DOHH2 (cell line): ENCODE measurements around the gene SNX12.

Experiments
- H3F3A ChIP-seq: fragments of 200-600 bp; sonication (generic), shearing (Covaris generic); 2 replicates; pipeline ENCODE4 v1.6.0; 2016; ENCODE audit warnings: antibody characterized with exemption, mild to moderate bottlenecking; ENCODE audit not compliant: control insufficient read depth, insufficient read depth
- H3K27ac ChIP-seq: fragments of 200-600 bp; sonication (generic); 2 replicates; pipeline ENCODE4 v1.5.1; 2014; ENCODE audit warnings: low read depth, mild to moderate bottlenecking, low read length, moderate library complexity
- H3K27me3 ChIP-seq: fragments of 200-600 bp; sonication (generic); 2 replicates; pipeline ENCODE4 v1.6.1; 2014; ENCODE audit warnings: mild to moderate bottlenecking, low read length, mixed read lengths; ENCODE audit not compliant: control insufficient read depth
- H3K36me3 ChIP-seq: fragments of 200-600 bp; sonication (generic); 2 replicates; pipeline ENCODE4 v1.6.1; 2014; ENCODE audit warnings: mild to moderate bottlenecking, low read length, moderate library complexity, mixed read lengths; ENCODE audit not compliant: control insufficient read depth
- H3K4me1 ChIP-seq: fragments of 200-600 bp; sonication (generic); 2 replicates; pipeline ENCODE4 v1.6.1; 2014; ENCODE audit warnings: mild to moderate bottlenecking, low read length, mixed read lengths; ENCODE audit not compliant: control insufficient read depth
- H3K4me2 ChIP-seq: fragments of 200-600 bp; sonication (generic); 2 replicates; pipeline ENCODE4 v1.6.0; 2014; ENCODE audit warnings: mild to moderate bottlenecking, low read length, moderate library complexity
- H3K4me3 ChIP-seq: fragments of 200-600 bp; sonication (generic); 2 replicates; pipeline ENCODE4 v1.5.1; 2014; ENCODE audit warnings: mild to moderate bottlenecking, low read length, mixed read lengths
- H3K79me2 ChIP-seq: fragments of 200-600 bp; sonication (generic); 2 replicates; pipeline ENCODE4 v1.6.1; 2014; ENCODE audit warnings: mild to moderate bottlenecking, low read length, mixed read lengths; ENCODE audit not compliant: control insufficient read depth
- H3K9me2 ChIP-seq: fragments of 200-600 bp; sonication (generic); replicated peaks from 2 replicates; pipeline ENCODE4 v1.6.1; 2014; ENCODE audit warnings: mild to moderate bottlenecking, low read length, mixed read lengths; ENCODE audit not compliant: control insufficient read depth
- H3K9me3 ChIP-seq: fragments of 200-600 bp; sonication (generic); 2 replicates; pipeline ENCODE4 v1.6.1; 2014; ENCODE audit warnings: antibody characterized with exemption, low read length, mixed read lengths; ENCODE audit not compliant: control insufficient read depth, insufficient read depth
- H4K20me1 ChIP-seq: fragments of 200-600 bp; sonication (generic); 2 replicates; pipeline ENCODE4 v1.6.0; 2014; ENCODE audit warnings: low read depth, mild to moderate bottlenecking, antibody characterized with exemption, low read length, moderate library complexity; ENCODE audit not compliant: control insufficient read depth, insufficient read depth
- CTCF ChIP-seq: fragments of 200-600 bp; sonication (generic); IDR thresholded peaks from one replicate; pipeline ENCODE4 v1.5.1; 2014; ENCODE audit warnings: antibody characterized with exemption, mild to moderate bottlenecking, low read depth, low read length; ENCODE audit not compliant: poor library complexity, severe bottlenecking
- EZH2phosphoT487 ChIP-seq: fragments of 200-600 bp; sonication (generic); IDR thresholded peaks from 2 replicates; pipeline ENCODE4 v1.6.1; 2017; ENCODE audit warnings: borderline replicate concordance, mild to moderate bottlenecking, antibody characterized with exemption, low read length, moderate library complexity, mixed read lengths

Gene SNX12

GRCh38 chrX:71099736-71100135, 31.6 kb upstream of the SNX12 start:
- Histone ChIP-seq H3F3A (no peaks in the 10 kb centered on the region), H3K9me3 (no peaks in the 10 kb centered on the region), H4K20me1 (no peaks in the 10 kb centered on the region), H3K27ac (no peak overlapping the region), H3K9me2 (no peaks in the 10 kb centered on the region), H3K4me2 (no peak overlapping the region), H3K4me1 (peaks cover 29% of the 10 kb centered on the region), H3K36me3 (no peaks in the 10 kb centered on the region), H3K27me3 (no peaks in the 10 kb centered on the region), H3K4me3 (no peak overlapping the region), H3K79me2 (no peaks in the 10 kb centered on the region)
- TF ChIP-seq EZH2phosphoT487 (no peak), CTCF (no peak)

DNA sequence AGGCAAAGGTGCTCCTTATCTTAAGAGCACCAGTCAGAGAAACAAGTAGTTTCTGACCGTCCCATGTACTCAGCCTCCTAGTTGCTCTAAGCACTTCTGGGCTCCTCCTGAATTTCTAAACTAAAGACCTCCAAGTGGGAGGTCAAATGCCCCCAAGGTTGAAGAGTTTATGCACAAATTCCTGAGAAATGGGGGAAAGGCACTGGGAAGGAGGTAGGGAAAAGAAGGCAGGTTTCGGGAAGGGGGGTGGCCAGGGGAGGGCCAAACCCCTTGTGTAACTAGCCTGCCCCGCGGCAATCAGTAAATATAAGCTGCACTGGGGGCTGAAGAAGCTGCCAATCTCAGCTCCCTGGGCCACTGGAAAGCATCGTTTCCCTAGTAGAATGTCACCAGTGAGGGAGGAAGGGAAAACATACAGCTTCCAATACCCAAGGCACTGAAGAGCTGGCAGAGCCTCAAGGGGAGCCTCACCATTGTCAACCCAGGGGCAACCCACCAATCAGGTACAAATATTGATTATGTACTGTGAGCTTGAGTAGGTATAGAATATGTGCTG, 30.9 kb upstream of the SNX12 start:
- no peaks in the 10 kb centered on the region for H3F3A ChIP-seq
- no peaks in the 10 kb centered on the region for H3K9me2 ChIP-seq
- no peak overlapping the region for H3K27ac ChIP-seq
- no peak overlapping the region for H3K4me2 ChIP-seq
- no peaks in the 10 kb centered on the region for H3K79me2 ChIP-seq
- H3K36me3 ChIP-seq = no peaks in the 10 kb centered on the region
- H3K4me1 ChIP-seq = peaks cover 25% of the 10 kb centered on the region
- no peaks in the 10 kb centered on the region for H3K9me3 ChIP-seq
- H3K27me3 ChIP-seq = no peaks in the 10 kb centered on the region
- TF ChIP-seq EZH2phosphoT487 (no peak), CTCF (no peak)
- H3K4me3 ChIP-seq = no peak overlapping the region
- no peaks in the 10 kb centered on the region for H4K20me1 ChIP-seq

DNA sequence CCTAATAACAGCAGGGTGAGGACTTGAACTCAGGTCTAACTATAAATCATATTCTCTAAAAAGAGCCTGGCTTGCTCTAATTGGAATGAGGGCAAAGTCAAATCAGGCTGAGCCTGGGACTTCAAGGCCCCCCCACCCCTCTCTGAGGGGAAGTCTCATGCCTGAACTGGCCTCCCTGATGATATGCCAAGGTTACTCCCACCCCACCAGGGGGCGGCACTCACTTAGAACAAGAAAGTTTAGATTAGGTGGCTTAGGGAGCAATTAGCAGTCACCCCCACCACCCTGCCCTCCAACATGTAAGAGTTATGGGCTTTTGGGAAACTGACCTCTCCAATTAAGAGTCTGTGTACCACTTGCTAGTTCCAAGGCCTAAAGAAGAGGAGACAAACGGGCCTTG, 30.2 kb upstream of the SNX12 start:
- H3K79me2 ChIP-seq = no peaks in the 10 kb centered on the region
- H3F3A ChIP-seq = no peaks in the 10 kb centered on the region
- TF ChIP-seq EZH2phosphoT487 = no peak
- TF ChIP-seq CTCF = peak; percentile 52
- no peaks in the 10 kb centered on the region for H3K27me3 ChIP-seq
- H3K27ac ChIP-seq = no peak overlapping the region
- peaks cover 18% of the 10 kb centered on the region for H3K4me1 ChIP-seq
- H4K20me1 ChIP-seq = no peaks in the 10 kb centered on the region
- H3K9me3 ChIP-seq = no peaks in the 10 kb centered on the region
- H3K4me2 ChIP-seq = no peak overlapping the region
- H3K9me2 ChIP-seq = no peaks in the 10 kb centered on the region
- H3K36me3 ChIP-seq = no peaks in the 10 kb centered on the region
- no peak overlapping the region for H3K4me3 ChIP-seq

- Histone ChIP-seq H3K4me1 (peaks cover 11% of the 10 kb centered on the region), H4K20me1 (no peaks in the 10 kb centered on the region), H3K4me3 (peak overlapping the region; percentile 84), H3F3A (no peaks in the 10 kb centered on the region), H3K27me3 (no peaks in the 10 kb centered on the region), H3K79me2 (no peaks in the 10 kb centered on the region), H3K36me3 (no peaks in the 10 kb centered on the region), H3K27ac (no peak overlapping the region), H3K9me2 (no peaks in the 10 kb centered on the region), H3K9me3 (no peaks in the 10 kb centered on the region), H3K4me2 (peak overlapping the region; percentile 93)
- TF ChIP-seq CTCF (no peak), EZH2phosphoT487 (no peak)
Measured at GRCh38 chrX:71096760-71097032, 28.6 kb upstream of the SNX12 start.
